A549 treated with Hydrocortisone at 1 μM for 4 hours (cell line): ENCODE data around the gene GZMB. TPM values are rescaled to one million over a fixed set of nuclear protein-coding genes. Genes with fewer than 3 reads are reported as not detected.

Experiments
- total RNA-seq: library from RNA; stranded (reverse); fragments of 200-300 nt; extraction: Qiagen RNA extraction; gene quantifications from 5 replicates; pipeline ENCODE4 v1.2.3, GENCODE V29; 2022

Gene GZMB, protein sequence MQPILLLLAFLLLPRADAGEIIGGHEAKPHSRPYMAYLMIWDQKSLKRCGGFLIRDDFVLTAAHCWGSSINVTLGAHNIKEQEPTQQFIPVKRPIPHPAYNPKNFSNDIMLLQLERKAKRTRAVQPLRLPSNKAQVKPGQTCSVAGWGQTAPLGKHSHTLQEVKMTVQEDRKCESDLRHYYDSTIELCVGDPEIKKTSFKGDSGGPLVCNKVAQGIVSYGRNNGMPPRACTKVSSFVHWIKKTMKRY
- not detected in 5 replicates for total RNA-seq

DNA sequence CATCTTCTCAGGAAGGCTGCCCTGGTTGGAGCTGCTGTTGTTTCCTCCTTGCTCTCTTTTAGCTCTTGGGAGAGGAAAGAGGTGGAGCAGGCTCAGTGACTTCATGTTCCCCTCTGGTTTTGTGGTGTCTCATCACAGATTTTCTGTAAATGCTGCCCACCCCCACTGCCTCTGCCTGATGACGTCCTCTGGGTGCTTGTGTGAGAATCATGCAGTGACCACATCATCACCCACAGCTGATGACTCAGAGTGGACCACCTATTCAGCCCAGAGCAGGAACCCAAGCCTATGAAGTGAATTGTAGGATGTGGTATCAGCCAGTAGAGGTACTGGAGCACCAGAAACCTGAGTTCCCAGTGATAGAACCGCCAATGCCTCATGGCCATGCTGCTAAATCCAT lies at the start of gene GZMB:
Gene GZMB (minus strand): TSS at position 33 of the 400 bp plus-strand sequence. CDS start 30 bp downstream, at position 3.

DNA sequence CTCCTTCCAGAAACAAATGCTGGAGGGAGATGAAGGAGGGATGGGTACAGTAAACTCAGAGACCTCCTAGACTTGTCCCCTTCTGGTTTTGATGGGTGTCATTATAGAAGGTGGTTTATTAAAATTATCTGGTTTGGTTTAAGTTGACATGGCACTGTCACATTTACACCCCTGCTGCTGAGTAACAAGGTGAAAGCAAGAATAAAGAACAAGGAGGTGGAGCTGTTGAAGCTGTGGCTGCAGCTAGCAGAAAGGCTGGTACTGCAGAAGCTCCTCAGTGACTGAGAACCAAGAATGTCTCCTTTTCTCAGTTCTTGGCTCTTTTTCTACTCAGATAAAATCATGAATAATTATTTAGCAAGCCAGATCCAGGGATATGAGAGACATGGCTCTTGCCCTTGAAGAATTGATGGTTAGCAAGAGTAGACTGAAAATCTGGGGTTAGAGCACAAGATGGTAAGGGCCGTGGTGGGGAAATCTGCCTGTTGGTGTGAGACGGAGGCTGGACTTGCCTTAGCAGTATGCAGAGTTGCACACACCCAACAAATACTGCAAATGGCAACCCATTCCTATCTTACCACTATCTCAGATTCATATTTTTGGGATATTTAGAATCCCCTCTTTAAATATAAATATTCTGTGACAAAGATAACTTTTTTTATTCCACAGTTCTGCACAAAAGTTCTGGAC lies 24.2 kb downstream of the GZMB start, which contains the start of gene GZMH:
Gene GZMH (minus strand): TSS at position 31 of the 690 bp plus-strand sequence. CDS start 72 bp downstream, outside the sequence.

Other genes with a start within 250 kb of the GZMB start
- gene NYNRIN, start 235.2 kb downstream of the GZMB start, total RNA-seq, result 0.22 to 0.50 TPM (median 0.36 TPM) in 5 replicates
- 0.97 to 1.3 TPM (median 1.2 TPM) in 5 replicates for gene CBLN3, start 204.5 kb downstream of the GZMB start, total RNA-seq
- gene KHNYN, start 204.2 kb downstream of the GZMB start, total RNA-seq, result 22.5 to 30.4 TPM (median 25.8 TPM) in 5 replicates
- 40.1 to 54.9 TPM (median 49.1 TPM) in 5 replicates for gene SDR39U1, start 191.4 kb downstream of the GZMB start, total RNA-seq
- not detected in 5 replicates for gene CMA1, start 125.9 kb downstream of the GZMB start, total RNA-seq
- gene CTSG, start 57.9 kb downstream of the GZMB start, total RNA-seq, result not detected in 5 replicates
- gene GZMH, start 24.5 kb downstream of the GZMB start, total RNA-seq, result not detected in 5 replicates